8988T (cell line): ENCODE results near the gene TMEM165.
A peak's percentile ranks its signal among the peaks of the same experiment; 100 is the strongest.

Source experiments
- DNase-seq: peaks from one replicate; pipeline ENCODE4 v3.0.0; 2011

The TMEM165 gene

DNA sequence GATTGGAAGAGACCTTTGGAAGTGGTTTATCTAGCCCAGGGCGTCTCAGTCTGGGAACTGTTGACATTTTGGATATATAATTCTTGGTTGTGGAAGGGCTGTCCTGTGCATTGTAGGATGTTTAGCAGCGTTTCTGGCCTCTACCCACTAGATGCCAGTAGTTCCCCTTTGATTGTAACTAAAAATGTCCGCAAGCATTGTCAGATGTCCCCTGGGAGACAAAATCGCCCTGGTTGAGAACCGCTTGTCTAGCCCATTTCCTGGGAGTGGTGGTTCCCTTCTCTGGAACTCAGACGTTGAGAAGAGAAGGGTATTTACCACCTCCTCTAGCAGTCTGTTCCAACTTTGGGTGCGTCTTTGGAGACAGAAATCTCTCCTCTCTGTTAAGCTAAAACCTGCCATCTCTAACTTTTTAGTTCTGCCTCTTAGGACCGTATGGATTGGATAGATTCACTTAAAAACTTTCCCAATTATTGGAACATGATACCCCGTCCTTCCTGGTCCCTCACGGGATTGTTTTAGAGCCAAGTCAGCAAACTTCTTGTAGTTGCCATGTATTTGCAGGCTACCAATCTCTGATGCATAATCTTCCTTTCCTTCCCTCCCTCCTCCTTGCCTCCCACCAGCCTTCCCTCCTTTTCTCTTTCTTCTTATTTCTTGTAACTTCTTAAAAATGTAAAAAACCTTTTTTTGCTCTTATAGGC is 13.9 kb downstream of the TMEM165 start:
- no peak for DNase-seq

DNA sequence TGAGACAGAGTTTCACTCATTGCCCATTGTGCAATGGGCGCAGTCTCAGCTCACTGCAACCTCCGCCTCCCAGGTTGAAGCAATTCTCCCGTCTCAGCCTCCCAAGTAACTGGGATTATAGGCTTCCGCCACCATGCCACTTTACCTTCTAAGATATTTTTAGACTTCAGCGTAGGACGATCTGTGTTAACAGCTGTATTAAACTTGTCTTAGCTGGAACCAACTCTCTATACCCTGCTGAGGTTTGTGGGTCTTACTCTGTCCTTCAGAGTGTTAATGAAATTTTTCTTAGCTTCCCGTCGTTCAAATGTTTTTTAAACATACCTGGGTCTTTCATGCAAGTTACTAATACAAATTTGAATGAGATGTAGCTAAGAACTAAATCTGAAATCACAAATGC is 14.7 kb downstream of the TMEM165 start:
- DNase-seq: no peak

DNA sequence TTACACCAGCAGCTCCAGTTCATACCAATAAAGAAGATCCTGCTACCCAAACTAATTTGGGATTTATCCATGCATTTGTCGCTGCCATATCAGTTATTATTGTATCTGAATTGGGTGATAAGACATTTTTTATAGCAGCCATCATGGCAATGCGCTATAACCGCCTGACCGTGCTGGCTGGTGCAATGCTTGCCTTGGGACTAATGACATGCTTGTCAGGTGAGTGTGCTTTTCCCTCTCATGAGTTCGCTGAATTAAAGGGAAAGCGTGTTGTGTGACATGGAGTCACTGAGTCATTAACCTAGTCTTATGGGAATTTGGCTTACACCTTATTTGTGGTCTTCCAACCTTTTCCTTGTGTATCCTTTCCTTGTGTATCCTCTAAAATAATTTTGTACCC is 15.9 kb downstream of the TMEM165 start:
- DNase-seq: peak; percentile 22

DNA sequence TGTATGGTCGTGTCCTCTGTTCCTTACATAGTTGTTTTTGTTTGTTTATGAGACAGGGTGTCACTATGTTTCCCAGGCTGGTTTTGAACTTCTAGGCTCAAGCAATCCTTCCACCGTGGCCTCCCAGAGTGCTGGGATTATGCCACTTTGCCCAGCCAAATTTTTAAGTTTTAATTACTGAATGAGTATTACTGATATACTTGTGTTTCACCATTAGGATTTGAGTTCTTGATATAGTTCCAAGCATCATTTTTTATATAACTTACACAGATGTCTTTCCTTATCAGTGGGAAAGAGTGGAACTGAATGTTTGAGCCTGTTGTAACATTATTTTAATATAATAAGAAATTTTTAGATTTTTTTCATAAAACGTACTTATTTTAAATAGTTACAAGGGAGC is 20.4 kb downstream of the TMEM165 start:
- DNase-seq: no peak

DNA sequence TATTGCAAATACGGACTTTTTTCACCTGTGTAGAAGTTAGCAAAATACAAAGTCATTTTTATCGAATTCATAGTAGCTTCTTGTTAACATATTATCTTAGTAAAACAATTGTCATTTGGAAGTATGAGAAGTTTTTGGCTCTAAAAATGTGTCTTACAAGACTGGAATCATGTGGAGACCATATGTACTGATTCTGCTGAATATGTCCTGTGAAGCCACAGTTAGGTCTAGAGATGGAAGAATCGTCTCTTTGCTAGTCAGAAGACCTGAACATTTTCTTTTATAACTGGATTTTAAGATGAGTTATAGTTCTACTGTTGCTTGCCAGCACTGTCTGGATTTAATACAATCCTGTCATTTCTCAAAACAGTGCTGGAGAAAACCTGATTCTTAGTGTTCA is 29.0 kb downstream of the TMEM165 start:
- DNase-seq: no peak

DNA sequence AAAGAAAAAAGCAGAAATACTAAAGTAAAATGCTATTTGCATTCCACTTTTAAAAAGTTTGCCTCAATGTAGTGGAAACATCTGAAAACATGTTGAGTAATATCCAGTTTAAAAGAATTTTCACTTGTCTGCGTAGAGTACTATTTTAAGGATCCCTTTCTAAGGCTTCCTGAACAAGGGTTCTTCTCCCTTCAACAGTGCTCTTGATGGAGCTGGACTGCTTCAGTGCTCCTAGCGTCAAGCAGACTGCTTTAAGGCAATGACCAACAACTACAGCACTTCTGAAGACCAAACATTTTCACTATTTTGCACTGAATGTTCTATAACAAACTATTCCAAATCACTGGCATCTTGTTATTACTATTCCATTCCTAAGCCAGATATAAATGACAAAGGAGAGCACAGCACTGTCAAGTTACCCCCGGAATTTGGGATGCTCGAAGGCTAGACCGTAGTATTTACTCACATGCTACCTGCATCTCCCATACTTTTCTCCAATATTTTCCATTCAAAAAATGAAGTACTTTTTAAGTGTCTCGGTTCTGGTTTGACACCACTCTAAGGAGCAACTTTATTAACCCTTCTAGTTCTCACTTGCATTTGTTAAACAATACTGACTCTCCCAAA is 36.1 kb downstream of the TMEM165 start:
- no peak for DNase-seq

DNA sequence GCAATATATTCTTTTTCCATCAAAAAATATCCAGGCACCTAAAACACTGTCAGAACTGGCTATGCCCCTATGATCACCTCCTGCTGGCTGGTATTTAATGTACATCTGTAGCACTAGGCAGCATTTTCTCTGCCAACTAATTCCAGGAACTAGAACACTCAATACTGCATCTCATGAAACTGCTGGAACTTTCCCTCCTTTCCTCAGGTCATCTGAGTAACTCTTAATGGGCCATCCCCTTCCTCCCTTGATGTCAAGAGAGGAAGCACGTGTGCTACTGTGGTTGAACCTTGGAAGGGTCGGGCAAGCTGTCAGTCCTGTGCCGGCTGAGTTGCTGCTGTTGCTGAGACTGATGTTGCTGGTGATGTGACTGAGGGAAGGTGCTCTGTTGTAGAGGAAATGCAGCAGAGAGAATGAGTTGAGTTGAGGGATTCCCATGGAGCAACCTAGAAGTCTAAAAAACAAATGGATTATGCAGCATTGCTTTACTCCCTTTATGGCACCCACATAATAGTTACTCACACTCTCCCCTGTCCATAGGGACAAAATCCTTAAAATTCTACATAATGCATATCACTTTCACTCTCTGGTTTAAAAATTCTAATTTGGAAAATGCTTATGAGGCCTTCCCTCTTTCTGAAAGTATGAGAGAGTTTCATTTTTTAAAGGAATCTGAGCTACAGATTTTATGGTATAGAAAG is 39.5 kb downstream of the TMEM165 start:
- DNase-seq: no peak

DNA sequence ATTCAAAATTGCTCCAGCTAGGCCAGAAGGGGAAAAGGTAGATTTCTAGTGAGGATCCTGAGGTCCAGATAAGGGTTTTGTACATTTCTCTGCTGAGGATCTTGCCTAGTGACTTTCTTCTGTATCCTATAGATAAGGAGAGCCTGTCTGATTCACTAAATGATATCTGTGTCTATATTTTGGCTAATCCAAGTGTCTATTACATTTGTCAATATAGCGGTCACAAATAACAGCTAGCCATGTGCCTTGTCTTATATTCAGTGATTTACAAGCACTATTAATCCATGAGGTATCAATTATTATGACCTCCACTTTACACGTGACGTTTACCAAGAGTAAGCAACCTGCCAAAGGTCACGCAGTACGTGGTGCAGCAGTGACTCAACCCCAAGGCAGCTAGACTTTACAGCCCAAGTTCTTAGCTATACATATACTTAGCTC is 41.6 kb downstream of the TMEM165 start:
- DNase-seq: no peak

DNA sequence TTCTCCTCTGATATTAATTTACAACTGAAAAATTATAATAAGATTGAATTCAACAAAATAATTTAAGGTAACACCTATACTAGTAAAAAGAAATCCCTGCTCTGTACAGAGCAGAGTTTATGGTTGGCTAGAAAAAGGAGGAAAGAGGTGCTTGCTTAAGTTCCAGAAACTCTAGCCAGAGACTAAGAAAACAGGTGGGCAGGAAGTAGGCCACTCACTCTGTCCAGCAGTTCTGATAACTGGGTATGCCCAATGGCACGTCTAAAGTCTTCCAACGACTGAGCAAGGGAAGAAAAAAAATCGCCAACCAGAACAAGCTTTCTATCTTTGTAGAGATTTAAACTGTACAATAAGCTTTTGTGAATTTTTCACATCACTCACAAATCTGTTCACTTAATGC is 42.1 kb downstream of the TMEM165 start:
- DNase-seq: no peak

DNA sequence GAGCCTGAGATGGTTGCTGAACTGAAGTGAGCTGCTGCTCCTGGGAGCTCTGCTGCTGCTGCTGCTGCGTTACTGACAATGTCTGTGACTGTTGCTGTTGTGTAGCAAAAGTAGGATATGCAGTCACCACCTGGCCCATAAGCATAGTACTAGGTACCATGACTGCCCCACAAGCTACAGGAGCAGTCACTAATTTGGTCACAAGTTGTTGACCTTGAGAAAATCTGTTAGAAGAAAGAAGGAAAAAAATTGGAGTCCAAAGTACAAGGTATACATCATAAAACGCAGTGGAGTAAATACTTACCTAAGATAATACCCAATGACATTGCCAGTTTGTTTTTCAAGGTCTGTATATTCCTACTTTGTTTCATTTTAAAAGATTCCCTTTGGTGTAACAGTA is 42.6 kb downstream of the TMEM165 start:
- no peak for DNase-seq

DNA sequence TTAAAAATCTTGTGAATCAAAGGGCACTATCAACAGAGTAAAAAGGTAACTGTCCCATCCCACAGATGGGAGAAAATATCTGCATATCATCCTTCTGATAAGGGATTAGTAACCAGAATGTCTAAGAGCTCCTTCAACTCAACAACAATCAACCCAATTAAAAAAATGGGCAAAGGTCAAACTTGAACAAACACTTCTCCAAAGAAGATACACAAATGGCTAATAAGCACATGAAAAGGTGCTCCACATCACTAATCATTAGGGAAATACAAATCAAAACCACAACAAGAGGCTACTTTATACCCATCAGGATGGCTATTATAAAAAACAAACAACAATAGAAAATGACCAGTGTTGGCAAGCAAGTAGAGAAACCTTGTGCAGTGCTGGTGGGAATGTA is 43.3 kb downstream of the TMEM165 start:
- no peak for DNase-seq

DNA sequence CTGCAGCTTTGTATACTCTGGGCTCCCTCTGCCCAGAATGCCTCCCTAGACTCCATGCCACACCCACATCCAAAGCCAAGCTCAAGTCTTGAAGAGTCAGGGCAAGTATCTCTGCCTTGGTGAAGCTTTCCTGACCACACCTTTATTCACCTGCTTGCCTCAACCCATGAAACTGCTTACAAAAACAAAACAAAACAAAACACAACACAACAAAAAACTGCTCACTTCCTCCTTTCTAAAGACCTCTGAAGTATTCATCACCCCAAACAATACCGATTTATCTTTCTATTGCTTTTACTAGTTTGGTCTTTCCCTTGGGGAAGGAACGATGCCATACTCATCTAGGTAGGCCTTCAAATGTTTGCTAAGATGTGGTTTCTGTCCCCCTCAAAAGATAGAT is 45.0 kb downstream of the TMEM165 start:
- DNase-seq: no peak

DNA sequence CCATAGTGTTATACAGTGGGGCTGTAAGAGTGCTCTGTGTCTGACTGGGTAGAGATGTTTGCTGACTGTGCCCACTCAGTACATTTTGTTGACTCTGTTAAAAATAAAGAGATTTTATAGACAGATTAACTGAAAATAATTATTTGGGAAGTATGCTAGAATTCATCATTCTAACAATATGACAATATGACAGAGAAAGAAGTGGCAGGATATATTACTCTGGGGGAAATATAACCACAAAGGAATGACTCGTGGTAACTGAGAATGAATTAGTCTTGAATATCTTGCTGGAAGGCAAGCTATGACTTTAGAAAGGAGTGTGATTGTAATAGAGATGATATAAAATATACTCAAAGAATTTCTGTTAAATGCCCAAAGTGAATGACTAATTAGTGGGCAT is 46.8 kb downstream of the TMEM165 start:
- no peak for DNase-seq

DNA sequence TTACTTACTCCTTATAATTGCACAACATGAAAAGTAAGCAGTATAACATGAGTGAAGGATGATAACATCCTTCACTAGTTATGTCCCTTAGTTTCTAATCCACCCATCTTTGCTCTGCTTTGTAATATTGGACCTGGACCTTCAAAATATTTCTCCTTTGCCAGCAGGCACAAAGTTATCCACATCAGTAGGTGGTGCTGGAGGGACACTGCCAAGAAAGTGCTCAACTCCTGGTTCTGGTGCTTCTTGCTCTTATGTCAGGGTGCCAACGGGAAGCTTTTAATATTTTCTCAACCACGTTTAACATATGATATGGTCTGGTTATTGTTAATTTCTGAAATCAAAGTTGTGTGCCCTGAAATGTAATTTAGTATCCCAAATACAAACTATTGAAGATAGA is 49.1 kb downstream of the TMEM165 start:
- DNase-seq: no peak

DNA sequence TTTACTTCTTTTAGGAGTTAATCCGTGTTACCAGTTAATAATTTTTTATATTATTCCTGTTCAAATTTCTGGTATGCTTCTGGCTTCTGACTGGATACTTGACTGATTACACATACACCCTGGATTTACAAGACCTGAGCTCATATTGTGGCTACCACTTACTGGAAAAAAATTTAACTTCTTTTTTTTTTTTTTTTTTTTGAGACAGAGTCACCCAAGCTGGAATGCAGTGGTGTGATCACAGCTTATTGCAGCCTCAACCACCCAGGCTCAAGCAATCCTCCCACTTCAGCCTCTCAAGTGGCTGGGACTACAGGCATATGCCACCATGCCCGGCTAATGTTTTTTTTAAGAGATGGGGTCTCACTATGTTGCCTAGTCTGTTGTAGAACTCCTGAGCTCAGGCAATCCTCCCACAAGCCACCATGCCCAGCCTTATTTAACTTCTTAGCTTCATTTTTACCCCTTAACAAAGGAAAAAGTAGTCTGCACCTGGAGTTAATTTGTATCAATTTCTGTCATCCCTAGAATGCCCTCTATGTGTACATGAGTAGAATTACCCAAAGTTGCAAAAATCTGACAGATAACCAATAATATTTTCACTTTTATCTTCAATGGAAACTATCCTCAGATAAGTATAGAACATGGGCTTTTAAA is 50.3 kb downstream of the TMEM165 start:
- DNase-seq: no peak

DNA sequence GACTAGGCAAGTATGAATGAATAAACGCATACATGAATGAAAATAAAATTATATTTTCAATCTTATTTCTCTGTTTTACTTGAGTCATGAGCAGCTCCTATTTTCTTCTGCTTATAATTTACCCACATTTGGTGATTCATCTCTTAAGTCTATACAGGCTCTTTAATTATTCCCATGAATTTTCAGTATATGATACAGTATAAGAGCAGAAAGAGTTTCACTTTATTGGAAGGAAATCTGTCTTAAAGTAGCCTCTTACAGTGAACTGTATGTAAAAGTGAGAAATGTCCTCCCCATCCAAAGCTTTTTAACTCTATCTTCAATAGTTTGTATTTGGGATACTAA is 50.8 kb downstream of the TMEM165 start:
- no peak for DNase-seq

DNA sequence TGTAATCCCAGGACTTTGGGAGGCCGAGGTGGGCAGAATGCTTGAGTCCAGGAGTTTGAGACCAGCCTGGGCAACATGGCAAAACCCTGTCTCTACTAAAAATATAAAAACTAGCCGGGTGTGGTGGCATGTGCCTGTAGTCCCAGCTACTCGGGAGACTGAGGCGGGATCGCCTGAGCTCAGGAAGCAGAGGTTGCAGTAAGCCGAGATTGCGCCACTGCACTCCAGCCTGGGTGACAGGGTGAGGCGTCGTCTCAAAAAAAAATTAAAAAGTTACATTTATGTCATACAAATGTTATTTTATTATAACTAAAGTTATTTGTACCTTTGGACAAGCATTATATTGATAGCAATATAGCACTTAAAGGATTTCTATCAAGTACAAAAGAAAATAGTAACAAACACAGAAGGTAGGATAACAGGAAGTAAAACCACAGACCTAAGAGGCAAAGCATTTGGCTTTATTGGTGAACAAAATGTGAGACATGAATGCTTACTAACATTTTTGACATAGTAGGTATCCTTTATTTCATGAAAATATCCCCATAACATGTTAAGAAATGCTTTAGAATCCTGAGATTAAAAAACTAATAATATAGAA is 51.5 kb downstream of the TMEM165 start:
- DNase-seq: no peak

DNA sequence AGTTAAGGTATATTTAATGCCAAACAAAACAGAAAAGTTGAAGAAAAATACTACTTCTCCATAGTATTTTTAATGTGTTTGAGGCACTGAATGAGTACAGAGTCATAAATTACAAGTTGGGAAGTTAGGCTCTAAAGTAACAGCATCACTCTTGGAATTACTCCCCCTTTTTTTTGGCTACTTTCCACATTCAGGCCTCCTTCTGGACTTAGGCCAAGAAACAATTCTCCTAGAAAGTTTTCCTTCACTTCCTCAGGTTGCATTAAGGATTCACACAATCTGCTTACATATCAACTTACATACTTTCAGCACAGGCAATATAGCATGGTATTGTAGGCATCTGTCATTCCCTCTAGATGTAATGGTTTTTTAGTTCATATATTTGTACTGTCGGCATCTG is 52.1 kb downstream of the TMEM165 start:
- DNase-seq: no peak

DNA sequence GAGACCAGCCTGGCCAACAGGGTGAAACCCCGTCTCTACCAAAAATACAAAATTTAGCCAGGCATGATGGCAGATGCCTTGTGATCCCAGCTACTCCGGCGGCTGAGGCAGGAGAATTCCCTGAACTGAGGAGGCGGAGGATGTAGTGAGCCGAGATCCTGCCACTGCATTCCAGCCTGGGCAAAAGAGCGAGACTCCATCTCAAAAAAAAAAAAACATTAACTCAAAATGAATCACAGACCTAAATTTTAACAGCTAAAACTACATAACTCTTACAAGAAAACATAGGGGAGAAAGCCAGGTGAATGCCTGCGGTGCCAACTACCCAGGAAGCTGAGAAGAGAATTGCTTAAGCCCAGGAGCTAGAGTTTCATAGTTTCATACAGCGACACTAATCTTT is 54.8 kb downstream of the TMEM165 start:
- no peak for DNase-seq

DNA sequence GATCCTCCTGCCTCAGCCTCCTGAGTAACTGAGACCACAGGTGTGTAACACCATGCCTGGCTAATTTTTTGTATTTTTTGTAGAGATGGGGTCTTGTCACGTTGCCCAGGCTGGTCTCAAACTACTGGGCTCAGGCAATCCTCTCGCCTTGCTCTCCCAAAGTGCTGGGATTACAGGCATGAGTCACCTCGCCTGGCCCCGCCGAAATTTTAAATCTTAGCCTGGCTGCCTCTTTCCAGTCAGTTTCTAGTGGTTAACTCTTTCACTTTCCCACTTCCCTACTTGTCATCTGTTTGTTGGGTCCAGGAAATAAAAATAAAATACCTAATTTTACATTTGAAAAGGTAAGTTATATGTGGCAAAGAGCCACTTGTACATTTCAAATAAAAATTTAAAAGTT is 62.4 kb downstream of the TMEM165 start:
- no peak for DNase-seq

DNA sequence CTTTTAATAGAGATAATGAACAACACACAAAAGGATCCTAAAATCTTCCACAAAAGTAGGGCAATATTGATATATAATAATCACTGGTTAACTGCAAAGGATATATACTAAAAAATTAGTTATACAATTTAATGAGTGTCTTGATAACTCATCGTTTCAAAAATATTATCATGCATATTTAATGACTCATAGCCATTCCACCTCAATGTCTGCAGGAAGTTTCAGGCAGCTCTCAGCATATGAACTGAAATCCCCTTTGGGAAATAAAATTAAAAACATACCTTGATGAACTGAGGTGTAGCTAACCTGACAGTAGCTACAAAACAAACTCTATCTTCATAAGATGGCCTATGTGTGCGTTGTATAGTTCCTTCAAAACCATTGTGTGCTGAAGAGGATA is 62.9 kb downstream of the TMEM165 start:
- DNase-seq: no peak

DNA sequence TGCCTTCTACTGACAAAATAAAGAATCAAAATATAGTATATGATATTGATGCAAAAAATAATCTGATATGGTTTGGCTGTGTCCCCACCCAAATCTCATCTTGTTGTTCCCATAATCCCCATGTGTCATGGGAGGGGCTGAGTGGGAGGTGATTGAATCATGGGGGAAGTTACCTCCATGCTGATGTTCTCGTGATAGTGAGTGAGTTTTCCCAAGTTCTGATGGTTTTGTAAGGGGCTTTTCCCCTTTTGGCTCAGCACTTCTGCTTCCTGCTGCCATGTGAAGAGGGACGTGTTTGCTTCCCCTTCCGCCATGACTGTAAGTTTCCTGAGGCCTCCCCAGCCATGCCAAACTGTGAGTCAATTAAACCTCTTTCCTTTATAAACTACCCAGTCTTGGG is 70.2 kb downstream of the TMEM165 start:
- DNase-seq: no peak

DNA sequence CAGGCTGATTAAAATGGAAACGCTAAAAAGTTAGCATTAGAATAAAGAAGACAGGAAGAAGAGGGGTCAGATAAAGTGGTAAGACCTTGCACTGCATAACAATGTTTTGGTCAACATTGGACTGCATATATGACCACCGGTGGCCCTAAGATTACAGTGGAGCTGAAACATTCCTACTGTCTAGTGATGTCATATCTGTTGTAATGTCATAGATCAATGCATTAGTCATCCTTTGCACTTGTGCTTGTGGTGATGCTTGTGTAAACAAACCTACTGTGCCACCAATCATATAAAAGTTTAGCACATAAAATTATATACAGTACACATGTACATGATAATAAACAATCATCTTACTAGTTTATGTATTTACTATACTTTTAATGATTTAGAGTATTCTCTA is 73.0 kb downstream of the TMEM165 start:
- no peak for DNase-seq

DNA sequence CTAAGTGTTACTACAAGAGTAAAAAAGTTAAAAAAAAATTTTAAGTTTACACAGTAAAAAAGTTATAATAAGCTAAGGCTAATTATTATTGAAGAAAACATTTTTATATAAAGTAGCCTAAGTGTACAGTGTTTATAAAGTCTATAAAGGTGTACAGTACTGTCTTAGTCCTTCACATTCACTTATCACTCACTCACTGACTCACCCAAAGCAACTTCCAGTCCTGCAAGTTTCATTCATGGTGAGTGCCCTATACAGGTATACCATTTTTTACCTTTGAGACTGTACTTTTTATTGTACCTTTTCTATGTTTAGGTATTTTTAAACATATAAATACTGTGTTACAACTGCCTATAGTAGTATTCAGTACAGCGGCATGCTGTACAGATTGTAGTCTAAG is 74.2 kb downstream of the TMEM165 start:
- DNase-seq: no peak
